PC-3 (cell line): ENCODE measurements around the gene ISG20.

Experiments
- EZH2 ChIP-seq: fragments of 300-600 bp; sonication (generic); IDR thresholded peaks from one replicate; pipeline ENCODE4 v1.6.1; 2017; ENCODE audit warnings: antibody characterized with exemption, mild to moderate bottlenecking, low read length; ENCODE audit not compliant: unreplicated experiment
- EZH2phosphoT487 ChIP-seq: fragments of 300-600 bp; sonication (generic); IDR thresholded peaks from 2 replicates; pipeline ENCODE4 v1.6.1; 2018; ENCODE audit warnings: mild to moderate bottlenecking, antibody characterized with exemption, low read length, borderline replicate concordance
- TF ChIP-seq, protein P1 (sequence below): fragments of 300-600 bp; sonication (generic); conservative IDR thresholded peaks from 2 replicates; pipeline ENCODE4 v1.5.1; 2017; ENCODE audit warnings: antibody characterized with exemption, low read depth, mild to moderate bottlenecking, low read length

DNA sequence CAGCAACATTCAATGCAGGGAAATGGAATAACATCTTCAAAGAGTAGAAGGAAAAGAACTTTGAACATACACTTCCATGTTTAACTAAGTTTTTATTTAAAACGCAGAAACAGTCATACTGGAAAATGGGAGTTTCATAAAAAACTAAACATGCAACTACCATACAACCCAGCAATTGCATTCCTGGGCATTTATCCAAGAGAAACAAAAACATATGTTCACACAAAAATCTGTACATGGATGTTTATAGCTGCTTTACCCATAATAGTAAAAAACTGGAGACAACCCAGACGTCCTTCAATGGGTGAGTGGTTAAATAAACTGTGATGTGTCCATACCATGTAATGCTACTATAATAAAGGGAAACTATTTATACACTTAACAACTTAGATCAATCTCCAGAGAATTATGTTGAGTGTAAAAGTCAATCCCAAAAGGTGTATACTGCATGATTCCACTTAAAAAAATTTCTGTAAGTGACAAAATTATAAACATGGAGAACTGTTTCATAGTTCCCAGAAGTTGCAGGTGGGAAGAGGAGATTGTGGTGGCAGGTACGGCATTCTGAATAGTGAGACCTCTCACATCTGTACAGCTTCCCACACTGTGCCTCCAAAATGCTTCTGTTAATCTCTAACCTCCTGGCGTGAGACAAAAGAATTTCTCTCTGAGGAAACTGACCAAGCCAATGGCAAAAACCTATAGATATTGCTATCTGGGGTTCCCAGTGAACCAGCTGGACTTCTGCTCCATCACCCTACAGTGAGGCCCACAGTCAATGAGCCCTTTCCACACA lies 23.1 kb downstream of the ISG20 start:
- TF ChIP-seq, protein P1, sequence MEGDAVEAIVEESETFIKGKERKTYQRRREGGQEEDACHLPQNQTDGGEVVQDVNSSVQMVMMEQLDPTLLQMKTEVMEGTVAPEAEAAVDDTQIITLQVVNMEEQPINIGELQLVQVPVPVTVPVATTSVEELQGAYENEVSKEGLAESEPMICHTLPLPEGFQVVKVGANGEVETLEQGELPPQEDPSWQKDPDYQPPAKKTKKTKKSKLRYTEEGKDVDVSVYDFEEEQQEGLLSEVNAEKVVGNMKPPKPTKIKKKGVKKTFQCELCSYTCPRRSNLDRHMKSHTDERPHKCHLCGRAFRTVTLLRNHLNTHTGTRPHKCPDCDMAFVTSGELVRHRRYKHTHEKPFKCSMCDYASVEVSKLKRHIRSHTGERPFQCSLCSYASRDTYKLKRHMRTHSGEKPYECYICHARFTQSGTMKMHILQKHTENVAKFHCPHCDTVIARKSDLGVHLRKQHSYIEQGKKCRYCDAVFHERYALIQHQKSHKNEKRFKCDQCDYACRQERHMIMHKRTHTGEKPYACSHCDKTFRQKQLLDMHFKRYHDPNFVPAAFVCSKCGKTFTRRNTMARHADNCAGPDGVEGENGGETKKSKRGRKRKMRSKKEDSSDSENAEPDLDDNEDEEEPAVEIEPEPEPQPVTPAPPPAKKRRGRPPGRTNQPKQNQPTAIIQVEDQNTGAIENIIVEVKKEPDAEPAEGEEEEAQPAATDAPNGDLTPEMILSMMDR, result no peak
- TF ChIP-seq EZH2 (no peak), EZH2phosphoT487 (no peak)
